Measurements from ENCODE around the gene LMX1A.

Gene LMX1A

GRCh38 chr1:165259236-165259635 is 97.3 kb downstream of the LMX1A start:
- DNase-seq, result no peak

GRCh38 chr1:165257969-165258459 is 98.5 kb downstream of the LMX1A start:
- DNase-seq, result peak; percentile 62 to 67

GRCh38 chr1:165254896-165255625 is 101.5 kb downstream of the LMX1A start:
- DNase-seq, result no peak

- DNase-seq, result no peak
Measured at GRCh38 chr1:165254376-165254775, 102.1 kb downstream of the LMX1A start.

GRCh38 chr1:165253818-165254254 is 102.7 kb downstream of the LMX1A start:
- DNase-seq, result no peak

GRCh38 chr1:165248969-165249571 is 107.4 kb downstream of the LMX1A start:
- DNase-seq, result no peak

GRCh38 chr1:165241952-165242351 is 114.6 kb downstream of the LMX1A start:
- no peak for DNase-seq

- DNase-seq, result no peak
Measured at GRCh38 chr1:165241321-165241720, 115.2 kb downstream of the LMX1A start.

GRCh38 chr1:165240492-165240891 is 116.0 kb downstream of the LMX1A start:
- DNase-seq, result no peak

- DNase-seq, result no peak
Measured at GRCh38 chr1:165239873-165240272, 116.6 kb downstream of the LMX1A start.

- DNase-seq, result no peak
Measured at GRCh38 chr1:165235777-165236291, 120.7 kb downstream of the LMX1A start.

GRCh38 chr1:165235155-165235776 is 121.2 kb downstream of the LMX1A start:
- DNase-seq, result no peak

GRCh38 chr1:165234149-165234548 is 122.4 kb downstream of the LMX1A start:
- no peak for DNase-seq

- no peak for DNase-seq
Measured at GRCh38 chr1:165228676-165229075, 127.8 kb downstream of the LMX1A start.

- DNase-seq, result no peak
Measured at GRCh38 chr1:165228111-165228655, 128.3 kb downstream of the LMX1A start.

GRCh38 chr1:165226326-165226725 is 130.2 kb downstream of the LMX1A start:
- no peak for DNase-seq

GRCh38 chr1:165225650-165226049 is 130.9 kb downstream of the LMX1A start:
- DNase-seq, result no peak

GRCh38 chr1:165225062-165225461 is 131.5 kb downstream of the LMX1A start:
- DNase-seq, result no peak

- no peak for DNase-seq
Measured at GRCh38 chr1:165224504-165224903, 132.0 kb downstream of the LMX1A start.

GRCh38 chr1:165222580-165222979 is 133.9 kb downstream of the LMX1A start:
- no peak for DNase-seq

GRCh38 chr1:165218731-165219130 is 137.8 kb downstream of the LMX1A start:
- DNase-seq, result no peak

GRCh38 chr1:165217958-165218357 is 138.6 kb downstream of the LMX1A start:
- no peak for DNase-seq

GRCh38 chr1:165216254-165216653 is 140.3 kb downstream of the LMX1A start:
- no peak for DNase-seq
